ENCODE data around the gene DLL4.
A peak's percentile ranks its signal among the peaks of the same experiment; 100 is the strongest.

GRCh38 chr15:40930430-40931299, 1.5 kb downstream of the DLL4 start:
- TF ChIP-seq, protein P1, sequence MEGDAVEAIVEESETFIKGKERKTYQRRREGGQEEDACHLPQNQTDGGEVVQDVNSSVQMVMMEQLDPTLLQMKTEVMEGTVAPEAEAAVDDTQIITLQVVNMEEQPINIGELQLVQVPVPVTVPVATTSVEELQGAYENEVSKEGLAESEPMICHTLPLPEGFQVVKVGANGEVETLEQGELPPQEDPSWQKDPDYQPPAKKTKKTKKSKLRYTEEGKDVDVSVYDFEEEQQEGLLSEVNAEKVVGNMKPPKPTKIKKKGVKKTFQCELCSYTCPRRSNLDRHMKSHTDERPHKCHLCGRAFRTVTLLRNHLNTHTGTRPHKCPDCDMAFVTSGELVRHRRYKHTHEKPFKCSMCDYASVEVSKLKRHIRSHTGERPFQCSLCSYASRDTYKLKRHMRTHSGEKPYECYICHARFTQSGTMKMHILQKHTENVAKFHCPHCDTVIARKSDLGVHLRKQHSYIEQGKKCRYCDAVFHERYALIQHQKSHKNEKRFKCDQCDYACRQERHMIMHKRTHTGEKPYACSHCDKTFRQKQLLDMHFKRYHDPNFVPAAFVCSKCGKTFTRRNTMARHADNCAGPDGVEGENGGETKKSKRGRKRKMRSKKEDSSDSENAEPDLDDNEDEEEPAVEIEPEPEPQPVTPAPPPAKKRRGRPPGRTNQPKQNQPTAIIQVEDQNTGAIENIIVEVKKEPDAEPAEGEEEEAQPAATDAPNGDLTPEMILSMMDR (IDR thresholded peaks at IDR 0.05), result peak; percentile 8 to 42 (median 18)
- TF ChIP-seq POLR2A (IDR thresholded peaks at IDR 0.05), result no peak

Measured in uterus (tissue), 2 donors.